Myocyte (in vitro differentiated cells): ENCODE measurements around the gene SERPINH1. TPM values are rescaled to one million over a fixed set of nuclear protein-coding genes. Genes with fewer than 3 reads are reported as not detected.

Experiments used
- DNase-seq: peaks from one replicate; pipeline ENCODE4 v3.0.0-alpha.2; 2012; ENCODE audit warnings: low read depth
- polyA plus RNA-seq: library from polyadenylated mRNA; unstranded; fragments of >200 nt; gene quantifications from one replicate; pipeline ENCODE4 v1.2.1, GENCODE V29; 2012; ENCODE audit warnings: missing spikeins
- total RNA-seq: library from RNA; depleted of rRNA; stranded (reverse); fragments of >200 nt; gene quantifications from 2 replicates; pipeline ENCODE4 v1.2.3, GENCODE V29; 2014

Gene SERPINH1
- 902 and 923 TPM in 2 replicates for total RNA-seq
- 932 TPM for polyA plus RNA-seq

GRCh38 chr11:75562048-75562835 is at the start of gene SERPINH1:
TSS of gene SERPINH1 (plus strand) at chr11:75562253. CDS start at chr11:75566350, 4,097 bp downstream.
- DNase-seq = peak; percentile 94

DNA sequence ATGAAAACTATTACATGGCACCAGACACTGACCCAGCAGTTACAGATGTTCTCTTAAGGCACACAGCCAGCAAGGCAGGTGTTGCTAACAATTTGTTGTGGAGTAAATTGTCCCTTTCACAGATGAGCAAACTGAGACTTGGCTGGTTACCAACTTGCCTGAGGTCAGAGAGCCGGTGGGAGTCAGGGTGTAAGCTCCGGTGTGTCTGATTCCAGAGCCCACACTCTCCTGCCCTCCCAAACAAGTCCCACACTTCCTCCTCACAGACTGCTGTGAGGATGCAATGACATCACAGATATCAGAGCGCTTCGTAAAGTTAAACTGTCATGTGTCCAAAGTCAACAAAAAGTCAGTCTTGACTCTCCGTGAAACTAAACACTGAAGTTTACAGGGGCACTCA is 48.8 kb upstream of the SERPINH1 start:
- DNase-seq = no peak

- DNase-seq = no peak
Measured at GRCh38 chr11:75514596-75514995, 47.5 kb upstream of the SERPINH1 start.

- DNase-seq = no peak
Measured at GRCh38 chr11:75516140-75516539, 45.9 kb upstream of the SERPINH1 start.

GRCh38 chr11:75516886-75517285 is 45.2 kb upstream of the SERPINH1 start:
- DNase-seq = no peak

DNA sequence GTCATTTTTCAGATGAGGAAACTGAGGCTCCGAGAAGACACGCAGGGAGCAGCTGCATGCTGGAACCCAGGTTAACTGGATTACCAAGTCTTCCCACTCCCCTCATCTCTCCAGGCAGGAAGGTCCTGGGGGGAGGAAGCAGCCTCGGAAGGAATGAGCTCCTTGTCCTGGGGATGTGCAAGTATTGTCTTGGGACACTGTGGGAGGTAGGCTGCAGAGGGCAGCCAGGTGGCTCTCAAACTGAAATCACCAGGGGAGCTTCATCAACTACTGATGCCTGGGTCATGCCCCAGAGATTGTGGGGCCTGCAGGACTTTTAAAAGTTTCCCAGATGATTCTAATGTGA is 43.9 kb upstream of the SERPINH1 start:
- DNase-seq = no peak

DNA sequence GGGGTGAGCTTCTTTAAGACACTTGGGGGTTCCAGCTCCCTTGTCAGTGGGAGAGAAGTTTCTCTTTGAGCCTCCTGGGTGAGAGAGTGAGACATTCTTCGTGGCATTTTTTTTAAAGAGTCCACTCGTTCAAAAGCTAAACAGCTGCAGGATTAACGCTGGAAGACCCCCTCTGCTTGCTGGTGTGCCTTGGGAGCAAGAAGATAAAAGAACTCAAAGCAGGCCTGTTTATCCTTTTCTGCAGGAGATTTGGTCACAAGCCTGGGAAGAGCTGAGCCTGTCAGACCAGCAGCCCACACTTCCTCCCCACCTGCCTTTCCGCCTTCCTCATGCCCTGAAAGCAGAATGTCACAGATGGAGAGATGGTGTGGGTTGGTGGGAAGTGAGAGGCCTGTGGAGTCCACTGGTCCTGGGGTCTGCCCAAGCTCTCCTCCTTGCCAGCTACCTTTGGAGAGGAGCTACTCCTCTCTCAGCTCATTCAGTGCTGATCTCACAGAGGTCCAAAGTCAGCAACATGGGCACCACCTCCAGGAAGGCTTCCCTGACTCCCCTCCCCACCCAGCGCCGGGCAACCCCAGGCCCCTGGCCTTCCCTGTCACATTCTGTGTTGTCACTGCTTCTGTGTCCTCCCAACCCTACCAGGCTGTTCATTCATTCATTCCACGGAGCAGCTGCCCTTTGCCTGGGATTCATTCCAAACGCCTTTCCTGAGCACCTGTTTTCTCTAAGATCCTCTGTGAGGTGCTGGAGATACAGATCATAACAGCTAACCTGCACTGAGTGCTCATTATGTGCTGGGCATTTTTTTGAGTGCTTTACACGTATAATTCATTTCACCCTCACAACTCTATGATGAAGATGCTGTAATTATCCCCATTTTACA is 43.0 kb upstream of the SERPINH1 start:
- DNase-seq = peak; percentile 82

GRCh38 chr11:75520688-75521087 is 41.4 kb upstream of the SERPINH1 start:
- DNase-seq = peak; percentile 91

DNA sequence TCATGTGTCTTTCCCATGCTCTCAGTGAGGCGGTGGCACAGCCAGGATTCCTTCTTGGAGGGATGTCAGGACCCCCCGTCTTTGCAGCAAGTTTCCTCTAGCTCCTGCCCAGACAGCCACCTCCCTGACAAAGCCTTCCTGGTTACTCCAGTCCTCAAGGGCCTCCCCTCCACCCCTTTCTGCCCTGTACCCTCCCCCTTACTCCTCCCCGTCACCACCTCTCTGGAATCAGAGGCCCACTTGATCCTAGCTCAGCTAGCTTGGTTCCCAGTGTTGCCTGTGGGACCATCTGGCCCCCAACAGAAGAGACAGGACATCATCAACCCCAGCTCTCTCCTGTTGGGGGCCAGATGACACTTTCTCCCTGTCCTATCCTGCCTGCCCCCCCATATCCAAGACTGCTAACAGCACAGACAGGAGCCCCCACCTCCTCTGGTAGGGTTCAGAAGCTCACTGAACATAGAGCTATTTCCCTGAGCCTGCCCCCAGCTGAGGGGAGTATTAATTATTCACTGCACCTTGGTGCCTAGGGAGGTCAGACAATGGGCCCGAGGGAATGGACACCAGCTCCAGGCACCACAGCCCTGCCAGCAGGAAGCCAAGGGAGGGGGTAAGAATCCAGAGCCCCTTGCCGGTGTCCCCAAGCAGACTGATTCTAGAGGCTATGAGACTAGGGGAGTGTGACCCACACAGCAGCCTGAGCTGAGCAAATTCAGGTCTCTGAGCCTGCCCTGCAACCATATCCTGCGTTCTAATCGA is 39.6 kb upstream of the SERPINH1 start:
- DNase-seq = no peak

DNA sequence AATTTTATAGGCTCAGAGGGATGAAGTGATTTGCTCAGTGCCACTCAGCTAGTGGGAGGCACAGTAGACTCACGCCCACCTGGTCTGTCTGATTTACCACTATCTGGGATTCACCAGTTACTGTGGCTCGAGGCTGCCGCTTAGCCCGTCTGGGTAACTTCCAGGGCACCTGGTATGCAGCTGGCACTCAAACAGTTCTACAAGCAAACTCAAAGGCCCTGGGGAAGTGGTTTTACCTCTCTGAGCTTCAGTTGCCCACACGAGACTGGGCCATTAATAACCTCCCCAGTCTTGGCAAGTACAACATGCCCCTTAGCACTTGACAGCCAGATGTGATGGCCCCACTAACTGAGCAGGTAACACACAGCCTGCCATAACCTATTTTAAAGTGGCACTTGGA is 38.9 kb upstream of the SERPINH1 start:
- peak; percentile 61 for DNase-seq

DNA sequence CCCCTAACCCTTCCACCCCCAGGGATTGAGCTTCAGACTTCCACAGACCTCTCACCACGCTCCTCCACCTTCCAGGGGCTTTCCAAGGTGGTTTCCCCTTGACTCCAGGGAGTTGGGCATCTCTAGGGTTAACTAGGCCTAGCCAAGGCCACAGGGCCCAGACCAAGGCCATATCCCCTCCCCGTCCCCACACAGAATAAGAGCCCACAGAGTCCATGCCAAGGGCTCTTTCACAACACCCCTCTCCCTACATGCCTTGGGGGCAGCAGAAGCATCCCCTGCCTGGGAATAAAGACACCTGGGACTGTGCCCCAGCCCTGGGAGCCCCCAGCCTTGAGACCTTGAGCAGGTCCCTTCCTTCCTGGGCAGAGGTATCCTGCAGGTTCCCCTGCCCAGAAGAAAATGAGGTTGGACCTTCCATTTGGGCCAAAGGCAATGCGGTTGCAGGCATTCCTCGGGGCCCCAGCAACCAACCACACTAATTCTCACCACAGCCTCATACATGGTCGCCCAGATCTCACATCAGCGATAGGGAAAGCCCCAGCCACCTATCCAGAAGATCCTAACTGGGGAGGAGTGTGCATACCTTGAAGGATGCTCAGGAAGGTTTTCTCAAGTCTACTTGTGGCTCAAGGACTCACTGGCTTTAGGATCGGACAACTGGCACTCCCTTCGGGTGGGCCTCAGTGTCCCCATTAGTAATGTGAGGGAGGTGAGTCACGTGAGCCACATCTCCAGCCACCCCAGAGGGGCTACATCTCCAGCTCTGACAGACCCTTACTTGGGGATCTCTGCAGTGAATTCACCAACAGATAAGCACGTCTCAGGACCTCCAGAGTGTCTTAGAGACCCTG is 38.0 kb upstream of the SERPINH1 start:
- DNase-seq = no peak

DNA sequence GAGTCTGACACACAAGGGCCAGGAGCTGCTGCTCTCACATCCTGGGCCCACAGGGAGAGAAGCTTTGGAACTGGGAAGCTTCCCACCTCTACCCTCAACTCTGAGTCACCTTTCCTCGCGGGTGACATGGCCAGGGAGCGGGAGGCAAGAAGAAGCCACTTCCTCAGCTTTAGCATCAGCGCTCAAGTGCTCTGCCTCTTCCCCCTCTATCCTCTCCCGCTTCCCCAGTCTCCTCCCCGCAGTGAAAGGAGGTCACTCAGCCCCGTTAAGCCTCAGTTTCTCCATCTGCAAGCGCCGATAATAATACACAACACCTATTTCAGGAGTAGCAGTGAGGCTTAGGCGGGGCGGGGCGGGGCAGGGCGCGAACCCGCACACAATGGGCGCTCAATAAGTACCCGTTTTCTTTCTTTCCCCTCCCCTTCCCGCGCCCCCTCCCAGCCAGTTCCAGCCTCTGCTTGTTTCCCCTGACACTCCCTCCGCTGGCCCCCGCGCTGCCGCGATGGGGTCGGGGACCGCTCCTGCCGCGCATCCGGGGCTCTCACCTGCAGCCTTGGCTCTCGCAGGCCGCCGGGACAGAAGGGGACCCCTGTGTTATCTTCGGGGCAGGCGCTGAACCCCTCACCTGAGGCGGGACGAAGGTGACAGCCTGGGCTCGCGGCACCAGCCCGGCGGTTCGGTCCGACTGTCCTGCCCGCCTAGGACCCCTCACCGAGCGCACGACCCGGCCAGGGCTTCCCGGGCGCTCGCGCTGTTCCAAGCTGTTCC is 37.2 kb upstream of the SERPINH1 start:
- DNase-seq = no peak

GRCh38 chr11:75525433-75526191 is 36.4 kb upstream of the SERPINH1 start, which contains the start of gene GDPD5:
TSS of gene GDPD5 (minus strand) at chr11:75525941. CDS start at chr11:75477735, 48,206 bp downstream.
- DNase-seq = peak; percentile 80

DNA sequence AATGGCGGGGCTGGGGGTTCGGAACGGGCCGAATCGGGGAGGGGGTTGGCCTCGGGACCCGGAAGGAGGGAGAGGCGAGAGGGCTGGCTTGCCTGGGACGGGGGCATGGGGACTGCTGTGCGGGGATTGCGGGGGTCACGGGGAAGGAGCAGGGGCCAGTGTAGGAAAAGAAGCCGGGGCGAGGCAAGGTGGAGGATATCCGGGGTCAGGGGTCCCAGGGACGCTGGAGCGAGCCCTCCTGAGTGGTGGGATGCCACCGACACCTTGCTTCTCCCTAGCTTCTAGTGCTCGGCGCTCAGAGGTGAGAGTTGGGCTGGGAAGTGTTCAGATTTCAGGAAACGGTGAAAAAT is 35.9 kb upstream of the SERPINH1 start:
- no peak for DNase-seq

- no peak for DNase-seq
Measured at GRCh38 chr11:75527130-75527529, 34.9 kb upstream of the SERPINH1 start.

- no peak for DNase-seq
Measured at GRCh38 chr11:75527938-75528735, 33.9 kb upstream of the SERPINH1 start.

- no peak for DNase-seq
Measured at GRCh38 chr11:75530577-75530976, 31.5 kb upstream of the SERPINH1 start.

DNA sequence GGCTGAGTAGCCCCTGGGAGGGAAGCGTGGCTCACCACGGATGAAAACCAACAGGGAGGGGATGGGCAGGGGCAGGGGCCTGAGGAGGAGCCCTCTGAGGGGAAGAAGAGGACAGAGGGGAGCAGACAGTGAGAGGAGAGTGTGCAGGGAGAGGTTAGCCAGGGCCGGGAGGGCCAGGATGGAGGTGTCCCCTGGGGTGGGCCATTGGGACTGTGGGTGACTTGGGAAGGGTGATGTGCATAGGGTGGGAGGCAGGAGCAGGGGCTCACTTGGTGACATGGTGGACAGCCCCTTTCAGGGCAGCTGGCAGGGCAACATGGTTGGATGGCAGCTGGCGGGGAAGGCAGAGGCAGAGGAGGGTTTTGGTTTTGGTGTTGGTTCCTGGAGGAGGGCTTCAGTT is 30.7 kb upstream of the SERPINH1 start:
- no peak for DNase-seq
